Left renal cortex interstitium (tissue), 4 donors: ENCODE data around the gene FBXO47. TPM values are rescaled to one million over a fixed set of nuclear protein-coding genes. Genes with fewer than 3 reads are reported as not detected.
"Not testable (repeated sequence)": the region's sequence is repeated elsewhere in the genome, so short reads cannot be mapped to it uniquely, and the experiment has no call there.

Source experiments
- DNase-seq, 4 donors: peaks; one replicate each; pipeline ENCODE4 v3.0.0-alpha.2; 2013; ENCODE audit warnings: low read depth in 4 of 4, low spot score in 2 of 4, missing footprints in 1 of 4
- polyA plus RNA-seq, 4 donors: library from polyadenylated mRNA; unstranded; fragments of 120-200 nt; gene quantifications; one replicate each; pipeline ENCODE4 v1.2.1, GENCODE V29; 2013; ENCODE audit not compliant: insufficient read length in 4 of 4

Gene FBXO47
- polyA plus RNA-seq, 4 donors = not detected

DNA sequence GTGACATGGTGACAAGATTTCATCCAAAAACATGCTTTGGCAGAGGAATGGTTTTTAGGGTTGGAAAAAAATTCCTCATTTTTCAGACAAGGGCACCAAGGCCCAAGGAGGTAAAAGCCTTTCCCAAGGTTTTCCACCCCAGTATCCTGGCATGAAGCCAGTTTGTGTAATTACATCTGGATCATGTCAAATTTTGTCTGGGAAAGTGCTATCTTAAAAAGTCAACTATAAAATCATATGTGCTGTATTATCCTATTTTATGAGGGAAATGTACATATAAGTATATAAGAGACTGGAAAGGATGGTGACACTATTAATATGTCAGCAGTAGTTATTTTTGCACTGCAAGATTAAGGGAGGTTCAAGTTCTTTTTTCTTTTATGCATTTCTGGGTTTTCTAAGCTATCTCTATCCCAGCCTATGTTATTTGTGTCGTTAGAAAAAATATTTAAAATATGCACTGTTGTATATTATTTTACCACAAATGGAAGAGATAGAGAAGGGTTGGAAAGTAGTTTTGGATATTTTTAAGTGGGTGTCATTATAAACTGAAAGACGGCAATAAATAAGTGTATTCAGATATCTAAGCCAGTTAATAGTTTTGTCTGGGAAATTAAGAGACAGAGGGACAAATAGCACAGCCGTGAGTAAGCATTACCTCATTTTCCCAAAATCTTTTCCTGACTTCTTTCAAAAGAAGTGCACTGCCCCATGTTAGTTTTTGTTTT is 13.5 kb upstream of the FBXO47 start:
- DNase-seq = no peak

DNA sequence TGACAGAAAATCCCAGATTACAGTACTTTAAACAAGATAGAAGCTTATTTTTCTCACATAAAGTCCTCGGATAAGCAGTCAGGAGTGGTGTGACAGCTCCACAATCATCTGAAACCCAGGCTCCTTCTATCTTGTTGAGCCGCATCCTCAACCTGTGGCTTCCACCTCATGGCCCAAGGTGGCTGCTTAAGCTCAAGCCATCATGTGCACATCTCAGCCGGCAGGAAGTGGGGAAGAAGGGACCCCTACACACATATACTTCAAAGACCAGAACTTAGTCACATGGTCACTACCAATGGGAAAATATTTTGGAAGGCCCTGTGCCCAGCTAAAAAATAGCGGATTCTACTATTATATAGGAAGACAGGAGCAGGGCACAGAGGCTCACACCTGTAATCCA is 11.0 kb upstream of the FBXO47 start:
- DNase-seq = no peak

DNA sequence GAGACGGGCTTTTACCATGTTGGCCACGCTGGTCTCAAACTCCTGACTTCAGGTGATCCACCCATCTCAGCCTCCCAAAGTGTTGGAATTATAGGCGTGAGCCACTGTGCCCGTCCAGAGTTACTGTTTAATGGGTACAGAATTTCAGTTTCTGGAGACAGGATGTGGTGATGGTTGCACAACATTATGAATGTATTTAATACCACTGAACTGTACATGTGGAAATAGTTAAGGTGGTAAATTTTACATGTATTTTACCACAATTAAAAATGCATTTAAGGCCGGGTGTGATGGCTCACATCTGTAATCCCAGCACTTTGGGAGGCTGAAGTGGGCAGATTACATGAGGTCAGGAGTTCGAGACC is 9.0 kb upstream of the FBXO47 start:
- not testable (repeated sequence) for DNase-seq

DNA sequence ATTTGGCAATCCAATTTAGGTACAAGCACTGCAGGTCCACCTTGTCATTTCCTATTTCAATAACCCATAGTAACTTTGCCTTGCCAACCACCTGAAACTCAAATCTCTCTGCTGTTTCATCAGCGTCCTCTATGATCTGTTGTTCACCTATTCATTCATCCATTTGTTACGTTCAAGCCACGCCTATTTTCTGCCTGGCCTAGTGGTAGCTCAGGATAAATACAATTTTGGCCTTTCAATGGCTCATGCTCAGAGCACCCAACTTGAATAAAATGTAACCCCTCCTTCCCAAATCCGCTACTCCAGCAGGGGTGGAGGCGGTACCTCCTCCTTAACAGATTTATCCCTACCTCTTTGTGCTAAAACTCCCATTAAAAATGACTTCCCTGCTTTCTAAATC is 3.6 kb upstream of the FBXO47 start:
- DNase-seq = no peak

DNA sequence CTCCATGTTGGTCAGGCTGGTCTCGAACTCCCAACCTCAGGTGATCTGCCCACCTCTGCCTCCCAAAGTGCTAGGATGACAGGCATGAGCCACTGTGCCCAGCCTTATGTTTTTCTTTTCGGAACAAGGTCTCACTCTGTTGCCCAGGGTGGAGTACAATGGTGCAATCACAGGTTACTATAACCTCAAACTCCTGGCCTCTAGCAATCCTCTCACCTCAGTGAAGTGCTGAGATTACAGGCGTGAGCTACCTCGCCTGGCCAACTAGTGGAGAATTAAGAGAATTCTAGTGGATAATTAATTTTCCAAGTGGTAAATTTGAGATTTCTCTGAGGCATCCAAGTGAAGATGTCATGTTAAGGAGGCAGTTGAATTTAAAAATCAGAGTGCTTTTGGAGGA is 2.9 kb upstream of the FBXO47 start:
- DNase-seq = no peak

DNA sequence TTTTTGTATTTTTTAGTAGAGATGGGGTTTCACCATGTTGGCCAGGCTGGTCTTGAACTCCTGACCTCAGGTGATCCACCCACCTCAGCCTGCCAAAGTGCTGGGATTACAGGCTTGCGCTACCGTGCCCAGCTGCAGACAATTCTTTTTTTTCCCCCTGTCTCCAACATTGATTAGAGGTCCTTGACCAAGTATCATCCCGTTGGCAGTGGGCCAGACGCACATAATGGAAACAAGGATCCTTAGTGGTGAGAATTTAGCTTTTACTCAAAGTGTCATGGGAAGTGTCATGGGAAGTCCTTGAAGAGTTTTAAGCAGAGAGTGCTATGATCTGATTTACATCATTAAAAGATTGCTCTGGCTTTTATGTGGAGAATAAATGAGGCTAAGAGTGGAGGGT is 2.1 kb upstream of the FBXO47 start:
- DNase-seq = no peak

DNA sequence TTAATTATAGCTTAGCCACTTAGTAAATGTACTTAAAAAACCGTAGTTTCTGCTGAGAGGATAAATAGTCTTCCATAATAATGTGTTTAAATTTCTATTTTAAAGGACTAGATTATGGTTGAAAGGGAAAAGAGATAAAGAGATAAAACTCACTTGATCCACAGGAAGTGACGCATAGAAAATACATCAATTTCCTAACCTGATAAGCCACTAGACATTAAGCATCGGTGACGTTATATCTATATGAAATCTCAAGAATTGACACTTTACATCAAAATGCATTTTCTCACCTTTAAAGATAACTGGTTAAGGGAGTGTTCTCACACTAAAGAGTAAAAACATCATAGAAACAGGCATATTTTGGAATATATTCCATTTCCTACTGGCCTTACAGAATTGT is 5.8 kb downstream of the FBXO47 start:
- no peak for DNase-seq

DNA sequence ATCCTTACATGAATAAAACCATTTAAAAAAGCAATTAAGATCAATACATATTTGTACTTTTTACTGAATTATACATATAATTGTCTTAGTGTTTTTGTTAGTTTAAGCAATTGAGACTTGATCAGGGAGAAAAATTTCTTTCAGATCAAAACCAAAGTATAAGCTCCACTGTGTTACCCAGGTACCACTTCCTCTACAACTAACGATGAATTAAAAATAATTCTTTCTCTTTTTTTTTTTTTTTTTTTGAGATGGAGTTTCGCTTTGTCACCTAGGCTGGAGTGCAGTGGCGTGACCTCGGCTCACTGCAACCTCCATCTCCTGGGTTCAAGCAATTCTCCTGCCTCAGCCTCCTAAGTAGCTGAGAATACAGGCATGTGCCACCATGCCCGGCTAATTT is 6.8 kb downstream of the FBXO47 start:
- no peak for DNase-seq

DNA sequence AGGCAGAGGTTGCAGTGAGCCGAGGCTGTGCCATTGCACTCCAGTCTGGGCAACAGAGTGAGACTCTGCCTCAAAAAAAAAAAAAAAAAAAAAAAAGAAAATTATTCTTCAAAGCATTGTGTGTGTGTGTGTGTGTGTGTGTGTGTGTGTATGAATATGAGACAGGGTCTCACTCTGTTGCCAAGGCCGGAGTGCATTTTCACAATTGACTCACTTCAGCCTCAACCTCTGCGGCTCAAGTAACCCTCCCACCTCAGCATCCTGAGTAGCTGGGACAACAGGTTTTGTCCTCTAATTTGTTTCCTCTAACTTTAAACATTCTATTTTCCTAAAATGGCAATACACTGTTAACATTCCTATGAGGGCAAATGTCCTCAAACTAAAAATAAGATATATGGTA is 7.7 kb downstream of the FBXO47 start:
- DNase-seq = no peak

DNA sequence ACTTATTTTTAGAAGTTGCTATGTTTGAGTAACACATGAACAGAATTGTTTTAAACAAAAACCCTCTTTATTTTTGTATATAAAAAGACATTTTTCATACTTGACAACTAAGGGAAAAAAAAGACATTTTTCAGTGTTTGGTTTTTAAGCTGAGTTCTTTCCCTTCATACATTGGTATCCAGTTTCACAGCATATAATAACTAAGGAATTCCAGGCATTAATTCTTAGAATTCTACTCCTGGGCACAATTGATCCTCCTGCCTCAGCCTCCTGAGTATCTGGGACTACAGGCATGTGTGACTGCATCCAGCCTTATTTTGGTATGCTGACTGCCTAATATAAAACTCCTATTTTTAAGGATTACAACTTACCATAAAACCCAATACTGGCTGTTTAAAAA is 8.4 kb downstream of the FBXO47 start:
- no peak for DNase-seq

DNA sequence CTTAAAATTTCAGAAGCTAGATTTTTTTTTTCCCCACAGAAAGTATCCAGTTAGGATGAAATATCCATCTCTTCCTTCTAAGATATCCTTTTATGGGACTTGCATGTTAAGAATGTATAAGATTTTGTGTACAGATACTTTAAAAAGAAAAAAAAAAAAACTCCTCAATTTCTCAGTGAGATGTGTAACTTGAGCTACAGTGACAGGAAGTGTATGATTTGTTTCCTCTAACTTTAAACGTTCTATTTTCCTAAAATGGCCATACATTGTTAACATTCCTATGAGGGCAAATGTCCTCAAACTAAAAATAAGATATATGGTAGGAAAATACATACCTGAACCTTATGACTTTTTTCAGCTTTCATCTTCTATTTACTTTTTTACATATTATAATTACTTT is 8.9 kb downstream of the FBXO47 start:
- no peak for DNase-seq

DNA sequence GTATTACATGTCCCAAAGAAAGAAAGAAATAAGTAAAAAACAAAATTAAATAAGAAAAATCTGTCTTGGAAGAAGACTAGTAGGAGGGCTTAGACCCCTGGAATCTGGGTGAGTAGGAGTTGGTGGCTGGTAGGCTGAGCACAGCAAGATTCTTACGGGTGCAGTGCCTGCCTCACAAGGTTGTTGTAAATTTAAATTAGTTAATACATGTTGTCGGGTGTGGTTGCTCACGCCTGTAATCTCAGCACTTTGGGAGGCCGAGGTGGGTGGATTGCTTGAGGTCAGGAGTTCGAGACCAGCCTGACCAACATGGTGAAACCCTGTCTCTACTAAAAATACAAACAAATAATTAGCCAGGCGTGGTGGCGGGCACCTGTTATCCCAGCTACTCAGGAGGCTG is 13.4 kb downstream of the FBXO47 start:
- not testable (repeated sequence) for DNase-seq

DNA sequence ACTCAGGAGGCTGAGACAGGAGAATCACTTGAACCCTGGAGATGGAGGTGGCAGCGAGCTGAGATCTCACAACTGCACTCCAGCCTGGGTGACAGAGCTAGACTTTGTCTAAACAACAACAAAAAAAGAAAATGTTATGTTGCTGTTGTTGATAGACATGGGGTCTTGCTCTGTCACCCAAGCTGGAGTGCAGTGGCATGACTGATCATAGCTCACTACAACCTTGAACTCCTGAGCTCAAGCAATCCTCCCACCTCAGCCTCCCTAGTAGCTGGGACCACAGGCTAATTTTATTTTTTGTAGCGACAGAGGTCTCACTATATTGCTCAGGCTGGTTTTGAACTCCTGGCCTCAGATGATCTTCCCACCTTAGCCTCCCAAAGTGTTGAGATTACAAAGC is 20.0 kb downstream of the FBXO47 start:
- no peak for DNase-seq

DNA sequence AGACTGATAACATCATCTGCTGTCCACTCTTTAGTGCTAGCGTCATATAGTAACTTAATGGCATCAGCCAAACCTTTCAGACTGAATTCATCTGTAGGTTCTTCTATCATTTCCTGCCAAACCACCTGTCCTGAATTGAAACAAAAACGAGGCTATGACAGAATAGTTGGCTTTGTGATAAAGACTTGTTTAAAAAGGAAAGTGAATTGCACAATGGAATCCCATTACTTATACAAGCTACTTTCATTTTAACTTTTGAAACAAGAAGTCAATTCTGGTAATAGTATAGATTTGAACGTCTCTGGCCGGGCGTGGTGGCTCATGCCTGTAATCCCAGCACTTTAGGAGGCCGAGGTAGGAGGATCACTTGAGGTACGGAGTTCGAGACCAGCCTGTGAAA is 23.6 kb downstream of the FBXO47 start:
- no peak for DNase-seq

DNA sequence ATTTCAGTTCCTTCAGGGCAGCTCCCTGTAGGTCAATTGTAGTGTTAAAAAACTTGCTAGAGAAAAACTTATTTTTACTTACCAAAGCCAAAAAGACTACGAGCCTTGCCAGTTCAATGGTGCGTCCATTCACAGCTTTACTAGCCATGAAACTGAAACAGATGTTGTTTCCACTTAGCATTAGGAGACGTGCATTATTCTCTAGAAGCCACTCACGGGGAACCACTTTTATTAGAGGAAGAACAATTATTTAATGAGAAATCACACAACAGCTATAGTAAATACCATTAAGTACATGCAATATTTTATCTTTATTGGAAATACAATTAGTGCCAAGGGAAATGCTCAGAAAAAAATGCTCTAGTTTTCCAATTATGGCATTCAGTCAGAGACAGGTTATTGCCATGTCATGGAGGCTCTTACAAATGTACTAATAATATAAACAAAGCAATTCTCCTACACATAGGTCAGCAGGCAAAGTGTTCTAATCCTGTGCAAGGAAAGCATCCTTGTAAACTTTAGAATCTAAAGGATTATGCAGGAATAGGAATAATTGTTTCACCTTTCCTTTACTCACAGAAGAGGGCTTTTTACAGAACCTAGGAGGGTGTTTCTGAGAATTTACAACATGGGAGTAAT is 24.4 kb downstream of the FBXO47 start:
- no peak for DNase-seq

DNA sequence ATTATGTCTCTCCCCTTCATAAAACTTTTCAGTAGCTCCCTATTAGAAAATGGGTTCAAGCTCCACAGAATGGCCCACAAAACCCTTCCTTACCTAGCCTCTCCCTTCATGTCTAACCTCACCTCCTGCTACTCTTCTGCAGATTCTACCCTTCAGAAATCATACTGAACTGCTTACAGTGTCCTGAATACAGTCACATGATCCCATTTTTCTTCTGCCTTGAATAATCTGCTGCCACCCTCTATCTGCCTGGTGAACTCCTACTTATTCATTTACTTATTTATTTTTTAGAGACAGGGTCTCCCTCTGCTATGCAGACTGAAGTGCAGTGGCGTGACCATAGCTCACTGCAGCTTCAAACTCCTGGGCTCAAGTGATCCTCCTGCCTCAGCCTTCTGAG is 26.8 kb downstream of the FBXO47 start:
- DNase-seq = no peak

DNA sequence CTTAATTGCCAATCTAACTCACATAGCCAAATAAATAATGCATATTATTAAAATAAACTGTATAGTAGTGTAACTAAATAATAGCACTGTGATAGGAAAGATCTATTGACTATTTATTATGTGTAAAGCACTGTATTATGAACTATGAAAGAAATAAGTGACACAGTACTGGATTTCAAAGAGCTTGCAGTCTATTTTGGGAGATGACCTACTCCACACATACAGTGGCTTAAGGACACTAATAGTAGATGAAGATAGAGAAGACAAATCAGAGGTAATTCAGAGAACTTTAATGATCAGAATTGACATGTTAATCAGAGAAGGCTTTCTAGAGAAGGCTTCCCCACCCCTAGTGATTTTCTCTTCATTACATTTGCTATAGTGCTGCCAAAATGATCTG is 27.2 kb downstream of the FBXO47 start:
- DNase-seq = no peak

DNA sequence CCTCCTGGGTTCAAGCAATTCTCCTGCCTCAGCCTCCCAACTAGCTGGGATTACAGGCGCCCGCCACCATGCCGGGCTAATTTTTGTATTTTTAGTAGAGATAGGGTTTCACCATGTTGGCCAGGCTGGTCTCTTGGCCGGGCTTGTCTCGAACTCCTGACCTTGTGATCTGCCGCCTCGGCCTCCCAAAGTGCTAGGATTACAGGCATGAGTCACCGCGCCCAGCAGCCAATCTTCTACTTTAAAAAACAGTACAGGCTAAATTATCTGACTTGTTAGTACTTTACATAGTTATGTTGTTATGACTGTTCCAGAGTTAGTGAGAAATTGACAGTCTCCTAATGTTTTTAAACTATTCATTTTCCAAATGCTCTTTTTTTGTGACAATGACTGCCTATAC is 33.2 kb downstream of the FBXO47 start:
- DNase-seq = not testable (repeated sequence)

DNA sequence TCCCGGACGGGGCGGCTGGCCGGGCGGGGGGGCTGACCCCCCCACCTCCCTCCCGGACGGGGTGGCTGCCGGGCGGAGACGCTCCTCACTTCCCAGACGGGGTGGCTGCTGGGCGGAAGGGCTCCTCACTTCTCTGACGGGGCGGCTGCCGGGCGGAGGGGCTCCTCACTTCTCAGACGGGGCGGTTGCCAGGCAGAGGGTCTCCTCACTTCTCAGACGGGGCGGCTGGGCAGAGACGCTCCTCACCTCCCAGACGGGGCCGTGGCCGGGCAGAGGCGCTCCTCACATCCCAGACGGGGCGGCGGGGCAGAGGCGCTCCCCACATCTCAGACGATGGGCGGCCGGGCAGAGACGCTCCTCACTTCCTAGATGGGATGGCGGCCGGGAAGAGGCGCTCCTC is 36.4 kb downstream of the FBXO47 start:
- not testable (repeated sequence) for DNase-seq

DNA sequence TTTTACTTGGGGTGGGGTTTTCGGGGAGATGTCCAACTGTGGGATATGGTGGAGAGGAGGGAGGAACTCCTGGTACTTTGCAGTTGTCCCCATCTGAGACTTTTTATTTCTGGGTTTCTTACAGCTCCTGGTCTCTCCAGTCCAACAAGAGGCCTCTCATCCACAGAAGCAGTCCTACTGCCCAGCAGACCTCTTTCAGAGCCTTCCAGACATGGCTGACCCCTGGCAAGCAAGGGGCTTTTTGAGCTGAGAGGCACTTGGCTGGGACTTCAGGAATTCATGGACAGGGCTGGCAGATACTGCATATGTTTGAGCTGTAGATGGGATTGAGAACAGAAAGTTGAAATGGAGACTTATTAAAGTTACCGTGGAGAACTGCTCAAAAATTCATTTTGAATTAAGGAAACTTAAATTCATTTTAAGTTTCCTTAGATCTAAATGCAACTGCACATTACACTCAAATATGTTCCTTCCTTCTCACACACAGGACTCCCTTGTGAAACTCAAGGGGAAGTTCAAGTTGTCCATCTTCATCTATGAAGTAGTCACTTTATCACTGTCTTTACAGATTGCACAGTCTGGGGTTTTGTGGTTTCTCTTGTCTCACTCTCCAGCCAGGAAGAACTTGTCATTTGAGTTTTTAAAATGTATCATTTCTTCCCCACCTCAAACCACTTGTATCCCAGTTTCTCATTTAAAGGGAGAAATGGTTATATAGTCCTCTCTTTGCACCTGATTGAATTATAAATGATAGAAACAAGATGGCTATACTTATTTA is 40.7 kb downstream of the FBXO47 start:
- no peak for DNase-seq

DNA sequence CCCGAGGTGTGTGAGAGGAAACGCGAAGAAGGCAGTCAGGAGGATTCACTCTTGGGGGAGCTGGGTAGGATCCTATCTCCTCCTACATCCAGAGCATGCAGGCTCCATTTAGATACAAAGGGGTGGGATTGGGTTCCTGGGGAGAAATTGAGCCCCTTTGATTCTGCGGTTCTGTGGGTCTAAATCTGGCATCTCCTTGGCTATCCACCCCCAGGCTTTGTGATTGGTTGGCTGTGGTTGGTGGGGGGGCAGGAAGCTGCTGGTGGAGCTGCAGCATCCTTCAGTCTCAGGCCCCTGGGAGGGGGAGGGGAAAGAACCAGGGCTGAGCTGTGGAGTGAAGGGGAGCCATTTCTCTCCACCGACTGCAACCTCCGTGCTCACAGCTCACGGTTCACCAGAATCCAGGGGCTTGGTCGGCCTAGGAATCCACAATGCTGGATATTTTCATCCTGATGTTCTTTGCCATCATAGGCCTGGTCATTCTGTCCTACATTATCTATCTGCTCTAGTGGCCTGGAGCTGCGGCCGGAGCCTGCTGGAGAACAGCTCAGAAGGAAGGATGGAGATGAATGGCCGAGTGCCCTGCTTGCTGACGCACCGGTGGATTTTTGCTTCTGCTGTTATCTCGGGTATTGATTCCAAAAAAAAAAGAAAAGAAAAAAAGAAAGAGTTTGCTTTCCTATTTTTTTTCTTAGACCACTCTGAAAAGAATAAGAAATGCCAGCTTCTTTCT is 41.8 kb downstream of the FBXO47 start, which contains the start of gene LASP1NB:
Gene LASP1NB, plus strand, starts transcription at position 352 of the 733 bp plus-strand sequence.
- peak; percentile 59 to 74 (median 66) for DNase-seq
